SJSA1 (cell line): ENCODE data around the gene TUBG2. TPM values are rescaled to one million over a fixed set of nuclear protein-coding genes. Genes with fewer than 3 reads are reported as not detected.

ENCODE experiments used
- DNase-seq, 2 experiments: peaks; one replicate each; pipeline ENCODE4 v3.0.0-alpha.2; 2015 to 2020; ENCODE audit warnings: low spot score in 2 of 2, low read depth in 1 of 2
- H3K27ac ChIP-seq: fragments of 250-450 bp; sonication (Bioruptor Pico); 2 replicates; pipeline ENCODE4 v1.5.1; 2020; ENCODE audit warnings: mild to moderate bottlenecking, moderate library complexity
- H3K27me3 ChIP-seq: fragments of 250-450 bp; sonication (Bioruptor Pico); replicated peaks from 2 replicates; pipeline ENCODE4 v1.5.1; 2020; ENCODE audit warnings: mild to moderate bottlenecking, moderate library complexity
- H3K36me3 ChIP-seq: fragments of 250-450 bp; sonication (Bioruptor Pico); 2 replicates; pipeline ENCODE4 v1.5.1; 2020; ENCODE audit warnings: mild to moderate bottlenecking
- H3K4me1 ChIP-seq: fragments of 250-450 bp; sonication (Bioruptor Pico); replicated peaks from 2 replicates; pipeline ENCODE4 v1.6.1; 2021; ENCODE audit warnings: mild to moderate bottlenecking
- H3K4me3 ChIP-seq: fragments of 250-450 bp; sonication (Bioruptor Pico); 2 replicates; pipeline ENCODE4 v1.5.1; 2020; ENCODE audit warnings: mild to moderate bottlenecking
- H3K9me3 ChIP-seq: fragments of 250-450 bp; sonication (Bioruptor Pico); replicated peaks from 2 replicates; pipeline ENCODE4 v1.5.1; 2020; ENCODE audit warnings: mild to moderate bottlenecking
- total RNA-seq: library from RNA; depleted of rRNA; stranded (reverse); fragments of >200 nt; shearing (Covaris generic); gene quantifications from 2 replicates; pipeline ENCODE4 v1.2.3, GENCODE V29; 2014; rRNA removed

TUBG2 gene
- total RNA-seq, 1 experiment from 2014 or later, result 0.92 TPM

GRCh38 chr17:42706732-42707131, 47.6 kb downstream of the TUBG2 start:
- no peak for DNase-seq
- H3K9me3 ChIP-seq, result no peaks in the 10 kb centered on the region
- H3K4me3 ChIP-seq, result no peak overlapping the region
- H3K27me3 ChIP-seq, result no peaks in the 10 kb centered on the region
- peaks cover 30% of the 10 kb centered on the region for H3K36me3 ChIP-seq
- no peak overlapping the region for H3K27ac ChIP-seq
- H3K4me1 ChIP-seq, result no peaks in the 10 kb centered on the region

- DNase-seq, result no peak
- Histone ChIP-seq H3K9me3 (no peaks in the 10 kb centered on the region), H3K4me1 (no peaks in the 10 kb centered on the region), H3K36me3 (peaks cover 25% of the 10 kb centered on the region), H3K27ac (no peak overlapping the region), H3K27me3 (no peaks in the 10 kb centered on the region), H3K4me3 (no peak overlapping the region)
Measured at GRCh38 chr17:42708588-42708987, 49.5 kb downstream of the TUBG2 start.

GRCh38 chr17:42709561-42709960, 50.5 kb downstream of the TUBG2 start:
- H3K27me3 ChIP-seq, result no peaks in the 10 kb centered on the region
- no peak overlapping the region for H3K4me3 ChIP-seq
- H3K27ac ChIP-seq, result no peak overlapping the region
- no peaks in the 10 kb centered on the region for H3K4me1 ChIP-seq
- no peak for DNase-seq
- peaks cover 22% of the 10 kb centered on the region for H3K36me3 ChIP-seq
- H3K9me3 ChIP-seq, result no peaks in the 10 kb centered on the region

Other genes starting within 250 kb of the TUBG2 start
- gene CAVIN1, start 236.0 kb upstream of the TUBG2 start, total RNA-seq, result 319 and 331 TPM in 2 replicates
- gene ATP6V0A1, start 200.4 kb upstream of the TUBG2 start, total RNA-seq, result 11.8 and 14.8 TPM in 2 replicates
- 16.2 and 26.8 TPM in 2 replicates for gene NAGLU, start 123.0 kb upstream of the TUBG2 start, total RNA-seq
- 0.13 and 1.5 TPM in 2 replicates for gene HSD17B1, start 106.4 kb upstream of the TUBG2 start, total RNA-seq
- gene COASY, start 97.1 kb upstream of the TUBG2 start, total RNA-seq, result 10.2 and 15.4 TPM in 2 replicates
- 20.1 and 35.0 TPM in 2 replicates for gene MLX, start 92.2 kb upstream of the TUBG2 start, total RNA-seq
- gene PSMC3IP, start 81.6 kb upstream of the TUBG2 start, total RNA-seq, result 18.4 and 22.3 TPM in 2 replicates
- gene RETREG3, start 49.9 kb upstream of the TUBG2 start, total RNA-seq, result 27.0 and 30.4 TPM in 2 replicates
- gene TUBG1, start 49.6 kb upstream of the TUBG2 start, total RNA-seq, result 45.5 and 81.4 TPM in 2 replicates
- gene PLEKHH3, start 17.7 kb downstream of the TUBG2 start, total RNA-seq, result 3.8 and 8.8 TPM in 2 replicates
- gene CCR10, start 22.6 kb downstream of the TUBG2 start, total RNA-seq, result not detected in 2 replicates
- 0.34 and 1.1 TPM in 2 replicates for gene CNTNAP1, start 23.2 kb downstream of the TUBG2 start, total RNA-seq
- 5.2 and 16.3 TPM in 2 replicates for gene EZH1, start 85.8 kb downstream of the TUBG2 start, total RNA-seq
- not detected in 2 replicates for gene RAMP2, start 101.9 kb downstream of the TUBG2 start, total RNA-seq
- 57.2 and 101 TPM in 2 replicates for gene VPS25, start 114.2 kb downstream of the TUBG2 start, total RNA-seq
- 0.25 TPM in 1 of 2 replicates, not detected in the other for gene WNK4, start 121.3 kb downstream of the TUBG2 start, total RNA-seq
- gene COA3, start 139.4 kb downstream of the TUBG2 start, total RNA-seq, result 85.0 and 110 TPM in 2 replicates
- gene CNTD1, start 139.6 kb downstream of the TUBG2 start, total RNA-seq, result 0.18 TPM in 1 of 2 replicates, not detected in the other
- gene BECN1, start 165.0 kb downstream of the TUBG2 start, total RNA-seq, result 69.9 and 87.8 TPM in 2 replicates
- 109 and 122 TPM in 2 replicates for gene PSME3, start 174.1 kb downstream of the TUBG2 start, total RNA-seq
- gene AOC2, start 185.3 kb downstream of the TUBG2 start, total RNA-seq, result 0.42 TPM in 1 of 2 replicates, not detected in the other
- gene AOC3, start 191.9 kb downstream of the TUBG2 start, total RNA-seq, result not detected in 2 replicates
- gene G6PC1, start 241.5 kb downstream of the TUBG2 start, total RNA-seq, result not detected in 2 replicates